H1 (cell line): Measurements from ENCODE around the gene NUDT3. TPM values are rescaled to one million over a fixed set of nuclear protein-coding genes. Genes with fewer than 3 reads are reported as not detected.
"Not testable (repeated sequence)": the region's sequence is repeated elsewhere in the genome, so short reads cannot be mapped to it uniquely, and the experiment has no call there.

Source experiments
- CTCF ChIA-PET: fragments of 300-600 bp; sonication (Branson Sonifier 250); formaldehyde crosslinking; loops from one replicate; lab custom pipeline; 2021; ENCODE audit not compliant: partially characterized antibody; lab: Charles Lee
- POLR2A ChIA-PET: fragments of 300-600 bp; sonication (Branson Sonifier 250); formaldehyde crosslinking; loops from one replicate; lab custom pipeline; 2021; ENCODE audit warnings: inconsistent platforms; ENCODE audit not compliant: partially characterized antibody; lab: Charles Lee
- DNase-seq, 2 experiments: peaks; one replicate each; pipeline versions ENCODE4 v3.0.0 to v3.0.0-alpha.2; 2010 to 2022; ENCODE audit warnings: low spot score in 2 of 2, low read depth in 1 of 2, mixed read lengths in 1 of 2
- FAIRE-seq: peaks from 2 replicates; lab custom pipeline; 2011; peaks lifted over from hg19 to GRCh38; lab: Jason Lieb, UNC
- H2AFZ ChIP-seq: 2 replicates; pipeline ENCODE4 v1.8.1; 2012; ENCODE audit warnings: low read length, inconsistent platforms
- H2AK5ac ChIP-seq: 2 replicates; pipeline ENCODE4 v1.6.1; 2013; ENCODE audit warnings: low read depth, low read length
- H2BK120ac ChIP-seq: replicated peaks from 2 replicates; pipeline ENCODE3; 2013; ENCODE audit warnings: low read depth, low read length, inconsistent platforms
- H2BK12ac ChIP-seq: 2 replicates; pipeline ENCODE4 v1.6.1; 2013; ENCODE audit warnings: low read depth, low read length
- H2BK15ac ChIP-seq: 2 replicates; pipeline ENCODE4 v1.6.1; 2013; ENCODE audit warnings: low read length
- H2BK20ac ChIP-seq: 2 replicates; pipeline ENCODE4 v1.6.1; 2013; ENCODE audit warnings: low read length
- H2BK5ac ChIP-seq: 2 replicates; pipeline ENCODE4 v1.6.1; 2013; ENCODE audit warnings: low read depth, low read length
- H3K14ac ChIP-seq: 2 replicates; pipeline ENCODE4 v1.6.1; 2013; ENCODE audit warnings: inconsistent platforms; ENCODE audit not compliant: insufficient read length
- H3K18ac ChIP-seq: 2 replicates; pipeline ENCODE4 v1.6.1; 2013; ENCODE audit warnings: low read length; ENCODE audit errors: extremely low read depth
- H3K23ac ChIP-seq: 2 replicates; pipeline ENCODE4 v1.6.1; 2013; ENCODE audit warnings: inconsistent platforms; ENCODE audit not compliant: insufficient read length
- H3K23me2 ChIP-seq: 2 replicates; pipeline ENCODE4 v1.6.1; 2013; ENCODE audit warnings: low read depth, low read length
- H3K27ac ChIP-seq: 2 replicates; pipeline ENCODE4 v1.6.1; 2011; ENCODE audit warnings: low read depth, low read length, inconsistent platforms
- H3K27me3 ChIP-seq, 4 experiments: replicated peaks in 1 of 4; 1 replicate in 1 of 4; 2 replicates in 3 of 4; pipeline versions ENCODE4 v1.6.1 to v1.8.1; 2011 to 2013; ENCODE audit warnings: low read length in 3 of 4, mild to moderate bottlenecking in 3 of 4, inconsistent platforms in 2 of 4, mixed read lengths in 2 of 4, moderate library complexity in 1 of 4; ENCODE audit not compliant: control insufficient read depth in 3 of 4, insufficient read depth in 3 of 4; ENCODE audit errors: extremely low read depth in 1 of 4
- H3K36me3 ChIP-seq, 4 experiments: 2 replicates each; pipeline versions ENCODE4 v1.6.1 to v1.8.1; 2011 to 2013; ENCODE audit warnings: mild to moderate bottlenecking in 4 of 4, low read length in 3 of 4, moderate library complexity in 2 of 4, control low read depth in 1 of 4, inconsistent platforms in 1 of 4; ENCODE audit not compliant: insufficient read depth in 4 of 4, control insufficient read depth in 2 of 4
- H3K4ac ChIP-seq: replicated peaks from 2 replicates; pipeline ENCODE3; 2013; ENCODE audit warnings: low read length, low read depth, mixed read lengths, inconsistent platforms; ENCODE audit not compliant: insufficient read length
- H3K4me1 ChIP-seq, 4 experiments: replicated peaks in 1 of 4; 1 replicate in 1 of 4; 2 replicates in 3 of 4; pipeline versions ENCODE4 v1.6.1 to v1.8.1; 2011 to 2013; ENCODE audit warnings: low read length in 3 of 4, inconsistent platforms in 2 of 4, mixed read lengths in 1 of 4; ENCODE audit not compliant: insufficient read depth in 4 of 4, control insufficient read depth in 3 of 4
- H3K4me2 ChIP-seq, 2 experiments: 2 replicates each; pipeline versions ENCODE4 v1.6.1 to v1.8.1; 2011 to 2013; ENCODE audit warnings: low read depth in 2 of 2, low read length in 2 of 2, control low read depth in 1 of 2, inconsistent platforms in 1 of 2, mild to moderate bottlenecking in 1 of 2; ENCODE audit not compliant: insufficient read depth in 1 of 2
- H3K4me3 ChIP-seq, 4 experiments: fragments of 200-600, 300-600 bp in 1 of 4; sonication (generic), shearing (Covaris generic), sonication (Bioruptor Twin) in 1 of 4; 2 replicates each; pipeline versions ENCODE4 v1.5.1 to v1.8.1; 2011 to 2016; ENCODE audit warnings: low read length in 4 of 4, low read depth in 3 of 4, control low read depth in 2 of 4, inconsistent platforms in 2 of 4, mild to moderate bottlenecking in 2 of 4, mixed read lengths in 1 of 4, moderate library complexity in 1 of 4; ENCODE audit not compliant: insufficient read depth in 2 of 4; ENCODE audit errors: extremely low read depth in 1 of 4
- H3K56ac ChIP-seq: replicated peaks from 2 replicates; pipeline ENCODE3; 2013; ENCODE audit warnings: low read depth, mild to moderate bottlenecking, mixed read lengths, low read length, inconsistent platforms; ENCODE audit not compliant: insufficient read length
- H3K79me1 ChIP-seq: 2 replicates; pipeline ENCODE4 v1.6.1; 2013; ENCODE audit warnings: low read depth, low read length, control low read depth
- H3K79me2 ChIP-seq, 2 experiments: 2 replicates each; pipeline versions ENCODE4 v1.6.1 to v1.8.1; 2012 to 2013; ENCODE audit warnings: low read length in 2 of 2, mild to moderate bottlenecking in 2 of 2, inconsistent platforms in 1 of 2; ENCODE audit not compliant: insufficient read depth in 2 of 2, control insufficient read depth in 1 of 2
- H3K9ac ChIP-seq, 4 experiments: replicated peaks in 1 of 4; 1 replicate in 1 of 4; 2 replicates in 3 of 4; pipeline versions ENCODE4 v1.6.1 to v1.8.1; 2011 to 2013; ENCODE audit warnings: low read depth in 3 of 4, low read length in 3 of 4, control low read depth in 2 of 4, mild to moderate bottlenecking in 2 of 4, moderate library complexity in 2 of 4, inconsistent platforms in 1 of 4; ENCODE audit errors: extremely low read depth in 1 of 4
- H3K9me3 ChIP-seq, 2 experiments: 2 replicates each; pipeline versions ENCODE4 v1.6.1 to v1.8.1; 2012 to 2013; ENCODE audit warnings: mild to moderate bottlenecking in 2 of 2, moderate library complexity in 2 of 2, control low read depth in 1 of 2, inconsistent platforms in 1 of 2, low read depth in 1 of 2, low read length in 1 of 2, mixed read lengths in 1 of 2; ENCODE audit not compliant: insufficient read depth in 2 of 2
- H4K20me1 ChIP-seq, 2 experiments: replicated peaks in 1 of 2; 2 replicates each; pipeline versions ENCODE3 to v1.8.1; 2011 to 2013; ENCODE audit warnings: inconsistent platforms in 2 of 2, low read length in 2 of 2, mild to moderate bottlenecking in 1 of 2; ENCODE audit not compliant: insufficient read depth in 2 of 2, control insufficient read depth in 1 of 2
- H4K5ac ChIP-seq: 2 replicates; pipeline ENCODE4 v1.6.1; 2013; ENCODE audit warnings: low read length, low read depth, mixed read lengths, inconsistent platforms; ENCODE audit not compliant: insufficient read length
- H4K8ac ChIP-seq: 2 replicates; pipeline ENCODE4 v1.8.0; 2013; ENCODE audit warnings: mild to moderate bottlenecking, moderate library complexity, low read length, inconsistent platforms; ENCODE audit not compliant: insufficient read depth; ENCODE audit errors: extremely low read depth
- H4K91ac ChIP-seq: replicated peaks from 2 replicates; pipeline ENCODE3; 2013; ENCODE audit warnings: low read length, mixed read lengths, inconsistent platforms; ENCODE audit not compliant: insufficient read length
- WGBS, 2 experiments: shearing (Covaris generic) in 1 of 2; methylation state at CpG; one replicate each; pipeline versions ENCODE4 v1.1.6 to v1.1.7; 2013 to 2015; ENCODE audit warnings: low lambda C conversion rate in 2 of 2, mixed read lengths in 2 of 2, inconsistent platforms in 1 of 2, low coverage in 1 of 2, missing lambda C conversion rate in 1 of 2; ENCODE audit not compliant: insufficient replicate concordance in 2 of 2, insufficient coverage in 1 of 2, insufficient read length in 1 of 2; ENCODE audit errors: extremely low coverage in 1 of 2, missing lambda C conversion rate in 1 of 2; 5-methylcytosine and 5-hydroxymethylcytosine counted together
- polyA plus RNA-seq, 7 experiments: library from polyadenylated mRNA; depleted of rRNA in 3 of 7; stranded (reverse) in 5 of 7; unstranded in 2 of 7; fragments of >200 nt in 5 of 7; fragments of 200-250 nt in 2 of 7; gene quantifications; 1 replicate in 5 of 7; 2 replicates in 1 of 7; 4 replicates in 1 of 7; pipeline versions ENCODE4 v1.2.1 to v1.2.3, GENCODE V29; 2011 to 2013; ENCODE audit warnings: missing spikeins in 2 of 7, mixed read lengths in 2 of 7
- total RNA-seq: library from RNA; stranded (reverse); fragmentation: NEBNext Ultra II Directional; extraction: Animal tissue kit (Norgen Biotek cat#: 25700); gene quantifications from 2 replicates; pipeline ENCODE4 v1.2.1, GENCODE V29; 2021

NUDT3 gene
- total and polyA plus RNA-seq, 2 of the 8 experiments (the other 6 are each of a cell fraction or from before 2014, with no cell fraction given): 14.1 to 36.9 TPM

- H3K36me3 ChIP-seq, H3K9me3 ChIP-seq, H3K4me1 ChIP-seq, H3K27ac ChIP-seq, H2BK120ac ChIP-seq, DNase-seq, H3K4ac ChIP-seq, H3K4me2 ChIP-seq, H4K5ac ChIP-seq, H3K14ac ChIP-seq, H3K18ac ChIP-seq, H3K23me2 ChIP-seq, H3K27me3 ChIP-seq, H4K91ac ChIP-seq, H3K9ac ChIP-seq, H2AFZ ChIP-seq, H2BK15ac ChIP-seq, H4K20me1 ChIP-seq, FAIRE-seq, H3K79me1 ChIP-seq, POLR2A ChIA-PET, H2BK20ac ChIP-seq, H2BK5ac ChIP-seq, H3K56ac ChIP-seq, H2BK12ac ChIP-seq, H3K4me3 ChIP-seq, H4K8ac ChIP-seq, H3K23ac ChIP-seq, H3K79me2 ChIP-seq, H2AK5ac ChIP-seq: not testable (repeated sequence)
- WGBS, 2 experiments: 90% methylated on average over 3 of the region's 3 CpGs; no CpG with 5 or more reads in 1 of the 2 experiments
- CTCF ChIA-PET: interaction anchor here (1.3 kb wide), 1 partner anchor 8 kb away, joined by 3 read pairs; no protein-coding TSS in a partner anchor
Observed at GRCh38 chr6:34329814-34330213, 62.7 kb downstream of the NUDT3 start.
